ENCODE measurements around the gene CHD3.
"Not testable (repeated sequence)": the region's sequence is repeated elsewhere in the genome, so short reads cannot be mapped to it uniquely, and the experiment has no call there.

The CHD3 gene

DNA sequence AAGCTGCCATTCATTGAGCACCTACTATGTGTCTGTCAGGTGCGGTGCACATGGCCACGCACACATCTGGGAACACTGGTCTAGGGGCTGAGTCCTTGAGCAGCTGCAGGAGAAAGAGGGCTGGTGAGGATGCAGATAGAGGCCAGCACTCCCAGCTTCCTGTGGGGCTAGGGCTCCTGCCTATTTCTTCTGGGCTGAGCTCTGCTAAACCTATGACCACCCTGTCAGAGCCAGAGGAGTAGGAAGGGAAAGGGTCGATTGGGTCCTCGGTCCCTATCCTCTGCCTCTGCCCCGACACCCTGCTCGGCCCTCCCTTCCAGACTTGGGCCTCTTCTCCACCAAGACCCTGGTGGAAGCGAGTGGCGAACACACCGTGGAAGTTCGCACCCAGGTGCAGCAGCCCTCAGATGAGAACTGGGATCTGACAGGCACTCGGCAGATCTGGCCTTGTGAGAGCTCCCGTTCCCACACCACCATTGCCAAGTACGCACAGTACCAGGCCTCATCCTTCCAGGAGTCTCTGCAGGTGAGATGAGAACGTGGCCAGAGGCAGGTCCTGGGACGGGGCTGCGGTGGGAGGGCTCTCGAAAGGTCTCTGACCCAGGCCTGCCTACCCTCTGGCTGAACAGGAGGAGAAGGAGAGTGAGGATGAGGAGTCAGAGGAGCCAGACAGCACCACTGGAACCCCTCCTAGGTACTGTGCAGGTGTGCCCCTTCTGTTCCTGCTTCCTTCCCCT lies 37.7 kb upstream of the CHD3 start:
- no peak for DNase-seq

DNA sequence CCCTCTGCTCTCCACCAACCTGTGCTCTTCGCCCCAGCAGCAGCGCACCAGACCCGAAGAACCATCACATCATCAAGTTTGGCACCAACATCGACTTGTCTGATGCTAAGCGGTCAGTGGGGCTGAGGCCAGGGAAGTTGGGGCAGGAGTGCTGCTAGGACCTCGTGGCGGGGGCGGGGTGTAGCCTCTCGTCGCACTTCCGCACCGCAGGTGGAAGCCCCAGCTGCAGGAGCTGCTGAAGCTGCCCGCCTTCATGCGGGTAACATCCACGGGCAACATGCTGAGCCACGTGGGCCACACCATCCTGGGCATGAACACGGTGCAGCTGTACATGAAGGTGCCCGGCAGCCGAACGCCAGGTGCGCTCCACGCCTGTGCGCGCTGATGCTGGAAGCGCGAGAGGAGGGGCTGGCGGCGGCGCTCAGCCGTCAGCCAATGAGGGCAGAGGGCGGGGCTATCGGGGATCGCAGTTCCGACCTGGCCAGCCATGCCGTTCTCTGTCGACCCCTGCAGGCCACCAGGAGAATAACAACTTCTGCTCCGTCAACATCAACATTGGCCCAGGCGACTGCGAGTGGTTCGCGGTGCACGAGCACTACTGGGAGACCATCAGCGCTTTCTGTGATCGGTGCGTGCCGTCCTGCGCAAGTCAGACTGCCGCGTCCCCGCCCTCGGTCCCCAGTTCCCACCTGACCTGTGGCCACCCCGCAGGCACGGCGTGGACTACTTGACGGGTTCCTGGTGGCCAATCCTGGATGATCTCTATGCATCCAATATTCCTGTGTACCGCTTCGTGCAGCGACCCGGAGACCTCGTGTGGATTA lies 36.9 kb upstream of the CHD3 start:
- peak; percentile 79 for DNase-seq

DNA sequence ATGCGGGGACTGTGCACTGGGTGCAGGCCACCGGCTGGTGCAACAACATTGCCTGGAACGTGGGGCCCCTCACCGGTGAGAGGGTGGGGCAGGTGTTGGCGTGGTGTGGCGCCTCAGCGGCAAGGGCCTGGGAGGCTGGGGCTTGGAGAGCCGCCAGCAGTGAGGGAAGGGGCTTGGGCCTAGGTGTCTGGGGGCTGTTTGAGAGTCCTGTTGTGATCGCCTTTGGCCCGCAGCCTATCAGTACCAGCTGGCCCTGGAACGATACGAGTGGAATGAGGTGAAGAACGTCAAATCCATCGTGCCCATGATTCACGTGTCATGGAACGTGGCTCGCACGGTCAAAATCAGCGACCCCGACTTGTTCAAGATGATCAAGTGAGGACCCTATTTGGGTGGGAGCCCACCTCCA lies 36.3 kb upstream of the CHD3 start:
- DNase-seq, result no peak

DNA sequence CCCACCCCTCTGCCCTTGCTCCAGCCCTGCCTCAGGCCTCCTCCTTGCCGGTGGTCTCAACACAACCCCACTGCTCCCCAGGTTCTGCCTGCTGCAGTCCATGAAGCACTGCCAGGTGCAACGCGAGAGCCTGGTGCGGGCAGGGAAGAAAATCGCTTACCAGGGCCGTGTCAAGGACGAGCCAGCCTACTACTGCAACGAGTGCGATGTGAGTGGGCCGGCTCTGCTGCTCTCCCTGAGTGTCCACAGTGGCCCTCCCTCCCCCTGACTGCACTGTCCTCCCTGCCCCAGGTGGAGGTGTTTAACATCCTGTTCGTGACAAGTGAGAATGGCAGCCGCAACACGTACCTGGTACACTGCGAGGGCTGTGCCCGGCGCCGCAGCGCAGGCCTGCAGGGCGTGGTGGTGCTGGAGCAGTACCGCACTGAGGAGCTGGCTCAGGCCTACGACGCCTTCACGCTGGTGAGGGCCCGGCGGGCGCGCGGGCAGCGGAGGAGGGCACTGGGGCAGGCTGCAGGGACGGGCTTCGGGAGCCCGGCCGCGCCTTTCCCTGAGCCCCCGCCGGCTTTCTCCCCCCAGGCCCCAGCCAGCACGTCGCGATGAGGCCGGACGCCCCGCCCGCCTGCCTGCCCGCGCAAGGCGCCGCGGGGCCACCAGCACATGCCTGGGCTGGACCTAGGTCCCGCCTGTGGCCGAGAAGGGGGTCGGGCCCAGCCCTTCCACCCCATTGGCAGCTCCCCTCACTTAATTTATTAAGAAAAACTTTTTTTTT lies 35.5 kb upstream of the CHD3 start:
- no peak for DNase-seq

DNA sequence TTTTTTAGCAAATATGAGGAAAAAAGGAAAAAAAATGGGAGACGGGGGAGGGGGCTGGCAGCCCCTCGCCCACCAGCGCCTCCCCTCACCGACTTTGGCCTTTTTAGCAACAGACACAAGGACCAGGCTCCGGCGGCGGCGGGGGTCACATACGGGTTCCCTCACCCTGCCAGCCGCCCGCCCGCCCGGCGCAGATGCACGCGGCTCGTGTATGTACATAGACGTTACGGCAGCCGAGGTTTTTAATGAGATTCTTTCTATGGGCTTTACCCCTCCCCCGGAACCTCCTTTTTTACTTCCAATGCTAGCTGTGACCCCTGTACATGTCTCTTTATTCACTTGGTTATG lies 34.9 kb upstream of the CHD3 start:
- DNase-seq, result no peak

DNA sequence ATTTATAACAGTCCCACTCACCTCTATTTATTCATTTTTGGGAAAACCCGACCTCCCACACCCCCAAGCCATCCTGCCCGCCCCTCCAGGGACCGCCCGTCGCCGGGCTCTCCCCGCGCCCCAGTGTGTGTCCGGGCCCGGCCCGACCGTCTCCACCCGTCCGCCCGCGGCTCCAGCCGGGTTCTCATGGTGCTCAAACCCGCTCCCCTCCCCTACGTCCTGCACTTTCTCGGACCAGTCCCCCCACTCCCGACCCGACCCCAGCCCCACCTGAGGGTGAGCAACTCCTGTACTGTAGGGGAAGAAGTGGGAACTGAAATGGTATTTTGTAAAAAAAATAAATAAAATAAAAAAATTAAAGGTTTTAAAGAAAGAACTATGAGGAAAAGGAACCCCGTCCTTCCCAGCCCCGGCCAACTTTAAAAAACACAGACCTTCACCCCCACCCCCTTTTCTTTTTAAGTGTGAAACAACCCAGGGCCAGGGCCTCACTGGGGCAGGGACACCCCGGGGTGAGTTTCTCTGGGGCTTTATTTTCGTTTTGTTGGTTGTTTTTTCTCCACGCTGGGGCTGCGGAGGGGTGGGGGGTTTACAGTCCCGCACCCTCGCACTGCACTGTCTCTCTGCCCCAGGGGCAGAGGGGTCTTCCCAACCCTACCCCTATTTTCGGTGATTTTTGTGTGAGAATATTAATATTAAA lies 34.4 kb upstream of the CHD3 start:
- no peak for DNase-seq

DNA sequence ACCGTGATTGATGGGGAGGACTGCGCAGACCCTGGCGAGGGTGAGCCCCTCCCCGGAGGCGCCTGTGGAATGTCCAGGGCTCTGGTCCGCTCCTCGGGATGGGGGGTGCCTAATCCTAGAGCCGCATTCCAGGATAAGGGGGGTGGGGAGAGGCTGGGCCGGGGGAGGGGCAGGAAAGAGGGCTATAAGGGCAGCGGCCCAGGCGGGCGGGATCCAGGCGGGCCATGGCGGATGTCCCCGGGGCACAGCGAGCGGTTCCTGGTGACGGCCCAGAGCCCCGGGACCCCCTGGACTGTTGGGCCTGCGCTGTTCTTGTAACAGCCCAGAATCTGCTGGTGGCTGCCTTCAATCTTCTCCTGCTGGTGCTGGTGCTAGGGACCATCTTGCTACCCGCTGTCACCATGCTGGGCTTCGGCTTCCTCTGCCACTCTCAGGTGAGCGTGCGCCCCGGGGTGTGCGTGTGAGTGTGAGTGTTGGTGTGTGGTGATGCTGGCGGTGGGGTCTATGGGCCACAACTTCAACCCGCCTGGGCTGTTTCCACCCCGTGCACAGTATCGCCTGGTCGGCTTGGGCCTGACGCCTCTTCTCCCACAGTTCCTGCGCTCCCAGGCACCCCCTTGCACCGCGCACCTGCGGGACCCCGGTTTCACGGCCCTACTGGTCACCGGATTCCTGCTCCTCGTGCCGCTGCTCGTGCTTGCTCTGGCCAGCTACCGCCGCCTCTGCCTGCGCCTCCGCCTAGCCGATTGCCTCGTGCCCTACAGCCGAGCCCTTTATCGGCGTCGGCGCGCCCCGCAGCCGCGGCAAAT lies 33.5 kb upstream of the CHD3 start, which contains the start of gene TMEM88:
Gene TMEM88, plus strand, starts transcription at position 216 of the 809 bp plus-strand sequence. Its CDS starts 9 bp downstream, at position 225.
- DNase-seq, result no peak

DNA sequence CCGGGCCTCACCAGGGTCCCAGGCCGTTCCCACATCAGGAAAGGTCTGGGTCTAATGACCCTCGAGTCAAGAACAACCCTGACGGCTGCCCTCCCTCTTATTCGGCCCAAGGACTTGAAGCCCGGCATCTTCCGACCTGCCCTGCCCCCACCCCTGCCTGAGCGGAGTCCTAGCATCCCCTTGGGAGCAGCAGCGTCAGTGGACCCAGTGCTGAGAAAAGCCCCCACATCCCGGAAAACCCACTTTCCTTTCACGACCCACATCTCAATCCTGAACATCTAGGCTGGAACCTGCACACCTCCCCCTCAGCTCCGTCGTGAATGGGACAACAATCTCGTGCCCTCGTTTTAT lies 33.0 kb upstream of the CHD3 start:
- no peak for DNase-seq

DNA sequence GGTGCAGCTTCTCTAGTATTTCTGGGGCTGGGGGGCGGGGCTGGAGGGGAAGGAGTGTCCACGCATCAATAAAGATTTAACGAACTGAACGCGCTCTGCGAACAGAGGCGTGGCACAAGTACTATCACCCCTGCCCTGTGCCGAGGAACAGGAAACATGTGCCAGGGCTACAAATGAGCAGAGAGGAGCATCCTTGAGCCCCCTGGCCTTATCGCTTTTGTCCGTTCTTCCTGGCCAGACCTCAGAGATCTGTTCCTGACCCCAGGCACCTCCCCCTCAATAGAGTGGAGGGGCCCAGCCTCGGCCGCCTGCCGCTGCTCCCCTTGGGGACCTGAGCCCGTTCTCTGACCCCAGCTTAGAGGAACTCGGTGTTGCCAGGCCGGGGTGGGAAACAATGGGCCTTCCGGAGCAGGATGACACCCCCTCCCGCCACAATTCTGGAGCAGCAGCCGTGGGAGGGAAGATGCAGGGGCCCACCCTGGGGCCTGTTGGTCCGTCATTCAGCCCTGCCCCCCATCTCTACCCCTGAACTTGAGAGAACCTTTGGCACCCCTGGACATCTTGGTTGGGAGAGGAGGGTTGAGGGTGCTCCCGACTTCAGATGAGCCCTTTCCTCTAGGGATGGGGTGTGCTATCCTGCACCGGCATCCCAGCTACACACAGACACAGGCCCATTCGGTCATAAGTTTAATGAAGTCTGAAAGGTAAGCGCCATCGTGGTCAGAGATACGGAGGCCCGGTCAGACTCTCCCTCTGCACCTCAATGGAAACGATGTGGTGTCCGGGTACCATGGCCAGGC lies 32.4 kb upstream of the CHD3 start:
- DNase-seq, result no peak

DNA sequence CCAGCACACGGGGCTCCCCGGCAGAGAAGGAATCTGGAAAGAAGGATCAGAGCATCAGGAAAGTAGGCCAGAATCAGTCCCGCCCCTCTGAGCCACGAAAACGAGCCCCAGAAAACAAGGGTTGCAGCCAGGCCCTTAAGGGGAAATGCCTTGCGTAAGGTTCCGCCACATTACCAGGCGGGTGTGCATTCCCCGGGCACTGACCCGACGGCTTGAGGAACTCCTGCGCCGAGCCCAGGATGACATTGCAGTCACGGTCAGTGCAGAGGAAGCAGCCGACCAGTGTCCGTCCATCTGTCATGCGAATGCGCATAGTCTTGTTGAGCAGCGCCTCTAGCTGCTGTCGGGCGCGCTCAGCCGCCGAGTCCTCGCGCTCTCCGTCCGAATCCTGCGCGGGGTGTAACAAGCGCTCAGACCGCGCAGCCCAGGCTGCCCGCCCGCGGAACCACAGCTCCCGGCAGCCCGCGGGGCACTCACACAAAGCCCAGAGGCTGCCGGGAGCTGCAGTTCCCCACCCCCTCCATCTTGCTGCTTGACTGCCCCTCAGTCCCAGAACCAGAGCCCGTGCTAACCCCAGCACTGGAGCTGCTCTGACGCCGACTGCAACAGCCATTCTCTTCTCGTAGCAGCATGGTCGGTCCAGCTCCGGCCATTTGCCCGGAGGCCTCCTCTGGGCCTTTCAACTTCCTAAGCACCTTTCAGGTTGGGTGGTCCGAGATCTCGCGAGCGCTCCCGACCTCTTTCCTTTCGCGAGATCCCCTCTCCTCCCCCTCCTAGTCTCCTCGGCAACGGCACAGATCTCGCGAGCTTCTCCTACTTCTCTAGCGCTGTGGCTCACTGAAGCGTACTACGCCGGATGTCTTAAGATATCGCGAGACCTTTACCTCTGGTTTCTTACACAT lies 31.5 kb upstream of the CHD3 start, which contains the start of gene NAA38:
Gene NAA38, minus strand, starts transcription at position 749 of the 902 bp plus-strand sequence. Its CDS starts 96 bp downstream, at position 653.
- peak; percentile 81 for DNase-seq

DNA sequence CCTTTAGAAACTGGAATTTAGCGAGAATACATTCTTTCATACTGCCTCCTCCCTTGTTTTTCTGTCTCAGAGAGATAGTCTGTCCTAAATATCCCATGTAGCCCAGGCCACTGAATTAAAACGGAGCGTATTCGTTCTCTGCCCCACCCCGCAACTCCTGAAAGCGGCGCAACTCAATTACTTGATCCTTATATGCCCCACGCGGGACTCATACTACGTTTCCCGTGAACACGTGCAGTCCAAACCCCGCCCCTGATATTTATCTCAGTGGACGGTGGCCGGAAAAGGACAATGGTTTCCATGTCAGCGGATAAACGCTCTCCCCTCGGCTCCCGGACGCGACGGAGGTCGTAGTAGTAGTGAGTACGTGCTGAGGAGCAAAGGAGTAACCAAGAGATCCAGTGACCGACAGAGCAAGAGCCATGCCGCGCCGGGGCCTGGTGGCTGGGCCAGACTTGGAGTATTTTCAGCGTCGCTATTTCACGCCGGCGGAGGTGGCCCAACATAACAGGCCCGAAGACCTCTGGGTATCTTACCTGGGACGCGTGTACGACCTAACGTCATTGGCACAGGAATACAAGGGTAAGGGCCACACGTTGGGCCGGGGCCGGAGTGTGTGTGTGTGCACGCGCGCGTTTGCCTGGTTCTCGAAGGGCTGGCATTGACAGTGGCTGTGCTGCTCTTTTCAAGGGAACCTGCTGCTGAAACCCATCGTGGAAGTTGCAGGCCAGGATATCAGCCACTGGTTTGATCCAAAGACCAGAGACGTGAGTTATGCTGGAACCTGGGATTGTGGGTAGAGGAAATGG lies 30.7 kb upstream of the CHD3 start, which contains the start of gene CYB5D1:
Gene CYB5D1, plus strand, starts transcription at position 291 of the 809 bp plus-strand sequence. Its CDS starts 132 bp downstream, at position 423.
- no peak for DNase-seq

DNA sequence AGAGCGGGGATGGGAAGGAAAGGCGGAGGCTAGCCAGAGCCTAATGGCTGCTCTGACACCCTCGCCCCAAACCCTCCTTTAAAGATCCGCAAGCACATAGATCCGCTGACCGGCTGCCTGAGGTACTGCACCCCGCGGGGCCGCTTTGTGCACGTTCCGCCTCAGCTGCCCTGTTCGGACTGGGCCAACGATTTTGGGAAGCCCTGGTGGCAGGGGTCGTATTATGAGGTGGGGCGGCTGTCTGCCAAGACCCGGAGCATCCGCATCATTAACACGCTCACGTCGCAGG lies 30.1 kb upstream of the CHD3 start:
- DNase-seq, result no peak

DNA sequence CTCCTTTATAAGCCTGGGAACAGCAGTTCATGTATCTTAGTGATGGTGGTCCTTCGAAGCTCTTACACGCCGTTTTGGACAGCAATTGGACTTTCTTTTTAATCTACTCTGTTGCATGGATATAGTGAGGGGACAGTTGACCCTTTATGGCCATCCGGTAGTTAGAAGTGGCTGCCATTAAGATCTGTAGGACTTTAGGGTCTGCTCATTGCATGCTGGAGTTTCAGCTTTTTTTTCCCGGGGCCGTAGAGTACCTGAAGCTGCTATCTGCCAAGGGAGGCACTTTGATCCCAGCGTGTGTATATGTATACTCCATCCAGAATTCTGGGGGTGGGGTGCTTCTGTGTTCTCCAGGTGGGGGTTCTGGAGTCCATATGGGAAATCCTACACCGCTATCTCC lies 29.6 kb upstream of the CHD3 start:
- no peak for DNase-seq

DNA sequence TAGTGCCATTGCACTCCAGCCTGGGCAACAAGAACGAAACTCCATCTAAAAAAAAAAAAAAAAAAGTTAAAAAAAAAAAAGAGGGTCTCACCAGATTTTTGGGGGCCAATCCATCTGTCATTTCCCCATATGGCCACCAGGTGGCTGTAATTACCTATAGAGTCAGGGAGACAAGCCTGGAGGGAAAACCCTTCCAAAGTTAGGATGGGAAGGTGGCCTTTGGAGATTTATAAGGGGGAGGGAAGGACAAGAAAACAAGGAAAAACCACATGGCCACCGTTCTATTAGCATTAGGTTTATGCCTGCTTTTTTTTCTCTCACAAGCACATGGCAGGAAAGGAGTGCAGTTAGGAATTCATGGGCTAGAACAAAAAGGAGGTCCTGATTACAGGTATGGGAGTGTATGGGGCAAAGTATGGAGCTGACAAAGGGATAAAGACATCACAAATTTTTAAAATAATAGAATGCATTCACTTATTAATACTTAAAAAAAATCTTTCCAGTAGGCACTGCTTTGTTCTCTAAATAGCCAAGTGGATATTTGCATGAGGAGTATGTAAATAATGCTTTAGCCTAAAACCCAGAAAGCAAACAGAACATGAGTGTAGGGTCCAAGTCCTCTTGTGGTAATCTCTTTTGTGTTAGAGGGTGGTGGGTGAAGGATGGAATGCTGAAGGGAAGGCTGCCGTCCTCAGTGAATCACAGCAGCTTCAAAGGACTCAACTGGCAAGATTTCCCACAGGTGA lies 25.7 kb upstream of the CHD3 start:
- no peak for DNase-seq

DNA sequence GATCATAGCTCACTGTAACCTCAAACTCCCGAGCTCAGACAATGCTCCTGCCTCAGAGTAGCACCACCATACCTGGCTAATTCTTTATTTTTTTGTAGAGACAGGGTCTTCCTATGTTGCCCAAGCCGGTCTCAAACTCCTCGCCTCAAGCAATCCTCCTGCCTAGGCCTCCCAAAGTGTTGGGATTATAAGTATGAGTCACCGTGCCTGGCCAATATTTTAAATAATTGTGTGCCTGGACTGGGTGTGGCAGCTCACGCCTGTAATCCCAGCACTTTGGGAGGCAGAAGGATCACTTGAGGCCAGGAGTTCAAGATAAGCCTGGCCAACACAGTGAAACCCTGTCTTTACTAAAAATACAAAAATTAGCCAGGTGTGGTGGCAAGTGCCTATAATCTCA lies 24.2 kb upstream of the CHD3 start:
- DNase-seq, result not testable (repeated sequence)

DNA sequence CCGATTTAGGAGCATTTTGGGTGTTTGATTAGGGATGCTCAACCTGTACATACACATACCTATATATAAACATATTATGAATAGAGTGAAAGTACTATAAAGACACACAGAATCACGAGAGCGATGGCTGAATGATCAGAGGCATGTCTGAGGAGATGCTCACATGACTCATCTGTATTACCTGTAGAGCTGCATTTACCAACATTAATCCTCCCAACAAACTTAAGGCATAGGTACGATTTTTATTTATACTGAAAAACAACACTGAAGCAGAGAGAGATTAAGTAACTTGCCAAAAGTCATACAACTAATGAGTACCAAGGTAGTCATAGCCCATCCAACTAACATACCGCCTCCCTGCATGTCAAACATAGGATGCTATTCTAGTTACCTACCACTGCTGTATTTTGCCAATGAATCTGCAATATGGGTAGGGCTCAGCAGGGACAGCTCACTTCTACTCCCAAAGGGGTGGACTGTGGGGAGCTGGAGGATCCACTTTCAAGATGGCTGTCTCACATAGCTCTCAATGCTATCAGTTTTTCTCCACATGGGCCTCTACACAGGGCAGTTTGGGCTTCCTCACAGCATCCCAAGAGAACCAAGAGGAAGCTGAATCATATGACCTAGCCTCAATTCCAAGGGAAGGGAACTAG lies 23.5 kb upstream of the CHD3 start:
- DNase-seq, result no peak

DNA sequence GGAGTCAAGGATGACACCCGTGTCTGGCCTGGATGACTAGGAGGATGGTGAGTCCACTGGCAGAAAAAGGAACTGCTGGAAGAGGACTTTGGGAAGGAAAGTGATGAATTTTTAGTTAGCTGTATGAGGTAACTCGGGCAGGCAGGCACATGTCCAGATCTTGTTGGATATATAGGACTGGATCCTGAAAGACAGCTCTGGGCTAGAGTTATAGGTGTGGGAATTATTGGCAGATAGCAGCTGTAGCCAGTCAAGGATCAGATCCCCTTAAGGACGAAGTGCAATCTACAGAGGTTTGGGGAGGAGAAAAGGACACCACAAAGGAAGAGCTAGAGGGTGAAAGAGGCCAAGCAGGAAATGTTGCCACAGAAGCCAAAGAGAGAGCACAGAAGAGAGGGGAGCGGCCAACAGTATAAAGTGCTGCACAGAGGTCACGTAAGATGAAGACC lies 20.7 kb upstream of the CHD3 start:
- DNase-seq, result no peak

DNA sequence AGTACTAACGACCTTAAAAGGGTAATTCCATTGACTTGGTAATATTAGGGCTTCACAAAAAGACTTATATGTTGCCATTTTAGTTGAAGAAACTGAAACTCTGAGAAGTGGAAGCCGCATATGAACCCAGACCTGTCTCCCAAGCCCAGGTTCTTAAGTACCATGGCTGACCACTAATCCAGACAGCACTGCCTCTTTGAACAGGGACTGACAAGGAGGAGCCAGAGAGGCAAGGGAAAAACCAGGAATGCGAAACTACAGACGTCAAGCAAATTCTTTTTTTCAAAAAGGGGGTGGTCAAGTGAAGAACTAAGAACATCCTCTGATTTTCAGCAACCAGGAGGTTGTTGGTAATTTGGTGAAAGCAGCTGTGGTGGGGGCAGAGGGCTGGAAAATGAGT lies 15.5 kb upstream of the CHD3 start:
- no peak for DNase-seq
